GM12878 (cell line): Measurements from ENCODE around the gene KLHDC8A. TPM values are rescaled to one million over a fixed set of nuclear protein-coding genes. Genes with fewer than 3 reads are reported as not detected.

Experiments
- ATAC-seq: fragments of 200-7000 bp; cut with Tn5 transposase; 3 replicates; pipeline ENCODE4 v1.9.1; 2020; ENCODE audit warnings: mild to moderate bottlenecking, moderate library complexity
- BruUV-seq: library from RNA; stranded (reverse); fragments of 400-500 nt; replicated peaks from 2 replicates; lab custom pipeline; 2021; lab: Mats Ljungman, UMichigan
- CTCF ChIA-PET: fragments of 300-600 bp; sonication (Branson Sonifier 250); formaldehyde crosslinking; extraction: SDS; loops from one replicate; lab custom pipeline; 2021; ENCODE audit warnings: inconsistent platforms; lab: Yijun Ruan, JAX
- POLR2A ChIA-PET: fragments of 350-600 bp; formaldehyde crosslinking; extraction: SDS; loops from one replicate; lab custom pipeline; 2021; ENCODE audit warnings: inconsistent platforms; lab: Charles Lee
- RAD21 ChIA-PET: fragments of 300-600 bp; sonication (Branson Sonifier 250); formaldehyde crosslinking; loops from one replicate; lab custom pipeline; 2023; ENCODE audit warnings: antibody characterized with exemption; ENCODE audit not compliant: unreplicated experiment; lab: Charles Lee
- SMC1A ChIA-PET: fragments of 300-600 bp; sonication (Branson Sonifier 250); formaldehyde crosslinking; loops from one replicate; lab custom pipeline; 2023; ENCODE audit not compliant: unreplicated experiment, uncharacterized antibody; lab: Charles Lee
- DNase-seq: peaks from one replicate; pipeline ENCODE4 v3.0.0-alpha.2; 2011; ENCODE audit warnings: low read depth, low spot score
- FAIRE-seq: peaks from 3 replicates; lab custom pipeline; 2011; peaks lifted over from hg19 to GRCh38; lab: Jason Lieb, UNC
- H2AFZ ChIP-seq: 2 replicates; pipeline ENCODE4 v1.6.0; 2011; ENCODE audit warnings: low read depth, low read length, control low read depth; ENCODE audit not compliant: control insufficient read depth
- H3K27ac ChIP-seq: 2 replicates; pipeline ENCODE4 v1.5.1; 2011; ENCODE audit warnings: control low read depth; ENCODE audit not compliant: control insufficient read depth, insufficient read depth
- H3K27me3 ChIP-seq, 2 experiments: replicated peaks in 1 of 2; 2 replicates each; pipeline versions ENCODE4 v1.6.0 to v1.6.1; 2011; ENCODE audit warnings: low read length in 1 of 2; ENCODE audit not compliant: control insufficient read depth in 2 of 2, insufficient read depth in 2 of 2
- H3K36me3 ChIP-seq, 2 experiments: 2 replicates each; pipeline ENCODE4 v1.5.1; 2011; ENCODE audit warnings: low read length in 1 of 2; ENCODE audit not compliant: control insufficient read depth in 2 of 2, insufficient read depth in 2 of 2
- H3K4me1 ChIP-seq: 2 replicates; pipeline ENCODE4 v1.6.1; 2011; ENCODE audit warnings: mild to moderate bottlenecking, low read length, moderate library complexity, mixed read lengths; ENCODE audit not compliant: control insufficient read depth, insufficient read depth
- H3K4me2 ChIP-seq: 2 replicates; pipeline ENCODE4 v1.6.0; 2011; ENCODE audit warnings: control low read depth; ENCODE audit not compliant: control insufficient read depth, insufficient read depth
- H3K4me3 ChIP-seq: fragments of 200-600 bp; sonication (generic); 2 replicates; pipeline ENCODE4 v1.5.1; 2016
- H3K79me2 ChIP-seq: 2 replicates; pipeline ENCODE4 v1.6.0; 2011; ENCODE audit warnings: low read length; ENCODE audit not compliant: control insufficient read depth, insufficient read depth
- H3K9ac ChIP-seq: 2 replicates; pipeline ENCODE4 v1.8.0; 2011; ENCODE audit warnings: low read length, control low read depth, mixed read lengths; ENCODE audit not compliant: control insufficient read depth, insufficient read depth
- H3K9me3 ChIP-seq: replicated peaks from 3 replicates; pipeline ENCODE4 v1.5.1; 2011; ENCODE audit warnings: mild to moderate bottlenecking, low read length; ENCODE audit not compliant: control insufficient read depth, insufficient read depth
- H4K20me1 ChIP-seq: 2 replicates; pipeline ENCODE4 v1.6.0; 2011; ENCODE audit not compliant: control insufficient read depth, insufficient read depth
- EED ChIP-seq: sonication (generic); IDR thresholded peaks from 2 replicates; pipeline ENCODE4 v1.6.1; 2016; ENCODE audit warnings: antibody characterized with exemption, low read depth
- KLF5 ChIP-seq: fragments of 450-650 bp; IDR thresholded peaks from 2 replicates; pipeline ENCODE4 v1.6.1; 2014; ENCODE audit warnings: mild to moderate bottlenecking; ENCODE audit not compliant: partially characterized antibody
- PAX5 ChIP-seq: IDR thresholded peaks from 2 replicates; pipeline ENCODE4 v1.6.1; 2011; ENCODE audit warnings: low read depth, low read length, borderline replicate concordance
- YBX1 ChIP-seq: fragments of 450-650 bp; IDR thresholded peaks from 2 replicates; pipeline ENCODE4 v1.6.1; 2016; ENCODE audit warnings: antibody characterized with exemption
- WGBS: methylation state at CpG from one replicate; pipeline ENCODE4 v1.1.6; 2016; ENCODE audit warnings: low lambda C conversion rate; ENCODE audit not compliant: insufficient replicate concordance, insufficient coverage; ENCODE audit errors: missing lambda C conversion rate; 5-methylcytosine and 5-hydroxymethylcytosine counted together
- in situ Hi-C: fragments of 300-500 bp; cut with MboI; formaldehyde crosslinking; loops from 9 replicates; pipeline ENCODE4 v1.14.3; 2018; ENCODE audit warnings: mixed read lengths
- intact Hi-C: fragments of 100-400 bp; cut with micrococcal nuclease; formaldehyde crosslinking; loops from one replicate; pipeline ENCODE4 v1.14.2; 2022; ENCODE audit not compliant: unreplicated experiment
- polyA plus RNA-seq, 11 experiments: library from polyadenylated mRNA; depleted of rRNA in 4 of 11; unstranded in 6 of 11; stranded (reverse) in 5 of 11; fragments of >200 nt; fragmentation: Nextera tagmentation in 4 of 11; fragmentation: Illumina TruSeq in 1 of 11; extraction: Ambion mirVana in 4 of 11; extraction: Trizol in 1 of 11; gene quantifications; 1 replicate in 1 of 11; 2 replicates in 10 of 11; pipeline versions ENCODE4 v1.2.1 to v1.2.3, GENCODE V29; 2011 to 2016; ENCODE audit warnings: inconsistent platforms in 2 of 11, missing spikeins in 2 of 11, low read depth in 1 of 11
- total RNA-seq, 4 experiments: library from RNA; depleted of rRNA in 3 of 4; stranded (reverse); fragments of >200 nt in 3 of 4; fragmentation: Illumina TruSeq in 1 of 4; extraction: Trizol in 1 of 4; gene quantifications; 2 replicates each; pipeline versions ENCODE4 v1.2.1 to v1.2.3, GENCODE V29; 2013 to 2021
- TF ChIP-seq, protein P1 (sequence below): fragments of 450-650 bp; IDR thresholded peaks from 2 replicates; pipeline ENCODE4 v1.6.1; 2017; ENCODE audit warnings: mild to moderate bottlenecking

The KLHDC8A gene
- total and polyA plus RNA-seq, 10 of the 15 experiments (the other 5 are each of a cell fraction or from before 2014, with no cell fraction given) = not detected

DNA sequence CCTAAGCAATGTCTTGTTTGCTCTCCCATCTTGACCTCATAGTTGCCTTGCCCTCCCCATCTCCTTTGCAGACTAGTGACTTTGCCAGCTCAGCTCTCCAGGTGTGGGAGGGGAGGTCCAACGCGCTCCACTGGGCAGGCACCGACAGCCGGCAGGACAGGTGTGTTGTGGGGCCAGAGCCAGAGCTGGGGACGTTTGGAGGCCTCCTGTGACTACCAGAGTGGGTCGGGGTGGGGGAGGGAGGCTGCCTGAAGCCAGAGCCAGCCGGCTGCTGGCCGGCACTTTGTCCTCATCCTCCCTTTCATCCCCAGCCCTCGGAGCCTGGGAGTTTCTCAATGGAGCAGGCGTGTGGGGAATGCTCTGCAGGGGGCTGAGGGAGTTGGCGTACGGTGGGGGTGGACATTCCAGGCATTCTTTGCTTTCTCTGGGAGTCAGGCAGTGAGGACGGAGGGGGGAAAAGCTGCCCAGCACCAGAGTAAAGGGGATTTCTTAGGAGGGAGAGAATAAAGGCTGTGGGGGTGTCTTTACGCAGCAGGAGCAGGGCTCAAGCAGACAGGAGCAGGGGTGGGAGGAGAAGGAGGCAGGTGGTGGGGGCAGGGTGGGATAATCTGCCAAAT lies 55.4 kb downstream of the KLHDC8A start:
- intact Hi-C loops (no loop called here), in situ Hi-C loops (no loop called here)
- 59% methylated on average over 14 of the region's 14 CpGs for WGBS
- FAIRE-seq (no peak), DNase-seq (no peak), ATAC-seq (peak; percentile 62)
- no peaks in the 10 kb centered on the region for H3K9me3 ChIP-seq
- H3K79me2 ChIP-seq = no peaks in the 10 kb centered on the region
- H3K27ac ChIP-seq = no peak overlapping the region
- H3K36me3 ChIP-seq = no peaks in the 10 kb centered on the region; a peak in 1 of 4 replicates
- H3K4me3 ChIP-seq = no peak overlapping the region
- no peaks in the 10 kb centered on the region; a peak in 1 of 4 replicates for H3K27me3 ChIP-seq
- BruUV-seq = no TSS peak
- H2AFZ ChIP-seq = no peak overlapping the region
- TF ChIP-seq EED (0 out of 2 replicates have a peak, but pooled peaks have one; percentile 15), KLF5 (no peak), PAX5 (no peak), YBX1 (no peak)
- TF ChIP-seq, protein P1, sequence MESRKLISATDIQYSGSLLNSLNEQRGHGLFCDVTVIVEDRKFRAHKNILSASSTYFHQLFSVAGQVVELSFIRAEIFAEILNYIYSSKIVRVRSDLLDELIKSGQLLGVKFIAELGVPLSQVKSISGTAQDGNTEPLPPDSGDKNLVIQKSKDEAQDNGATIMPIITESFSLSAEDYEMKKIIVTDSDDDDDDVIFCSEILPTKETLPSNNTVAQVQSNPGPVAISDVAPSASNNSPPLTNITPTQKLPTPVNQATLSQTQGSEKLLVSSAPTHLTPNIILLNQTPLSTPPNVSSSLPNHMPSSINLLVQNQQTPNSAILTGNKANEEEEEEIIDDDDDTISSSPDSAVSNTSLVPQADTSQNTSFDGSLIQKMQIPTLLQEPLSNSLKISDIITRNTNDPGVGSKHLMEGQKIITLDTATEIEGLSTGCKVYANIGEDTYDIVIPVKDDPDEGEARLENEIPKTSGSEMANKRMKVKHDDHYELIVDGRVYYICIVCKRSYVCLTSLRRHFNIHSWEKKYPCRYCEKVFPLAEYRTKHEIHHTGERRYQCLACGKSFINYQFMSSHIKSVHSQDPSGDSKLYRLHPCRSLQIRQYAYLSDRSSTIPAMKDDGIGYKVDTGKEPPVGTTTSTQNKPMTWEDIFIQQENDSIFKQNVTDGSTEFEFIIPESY = no peak
- H3K9ac ChIP-seq = no peak overlapping the region
- ChIA-PET CTCF (interaction anchor here (1.4 to 59.5 kb wide), 2 partner anchors 31 to 34 kb away, joined by 3 to 2333 read pairs; no protein-coding TSS in a partner anchor), SMC1A (interaction anchor here (0.9 to 2.2 kb wide), 5 partner anchors 12 to 24 kb away, joined by 3 to 12 read pairs (median 5); no protein-coding TSS in a partner anchor), POLR2A (interaction anchor here (0.6 to 2.5 kb wide), 4 partner anchors 12 to 45 kb away, joined by 3 to 9 read pairs (median 4); no protein-coding TSS in a partner anchor), RAD21 (interaction anchor here (0.9 to 2.1 kb wide), 5 partner anchors 12 to 24 kb away, joined by 3 to 9 read pairs (median 3); no protein-coding TSS in a partner anchor)
- no peaks in the 10 kb centered on the region for H3K4me1 ChIP-seq
- H3K4me2 ChIP-seq = no peak overlapping the region
- no peaks in the 10 kb centered on the region for H4K20me1 ChIP-seq
